Measurements from ENCODE around the gene PRRT4.

The PRRT4 gene

DNA sequence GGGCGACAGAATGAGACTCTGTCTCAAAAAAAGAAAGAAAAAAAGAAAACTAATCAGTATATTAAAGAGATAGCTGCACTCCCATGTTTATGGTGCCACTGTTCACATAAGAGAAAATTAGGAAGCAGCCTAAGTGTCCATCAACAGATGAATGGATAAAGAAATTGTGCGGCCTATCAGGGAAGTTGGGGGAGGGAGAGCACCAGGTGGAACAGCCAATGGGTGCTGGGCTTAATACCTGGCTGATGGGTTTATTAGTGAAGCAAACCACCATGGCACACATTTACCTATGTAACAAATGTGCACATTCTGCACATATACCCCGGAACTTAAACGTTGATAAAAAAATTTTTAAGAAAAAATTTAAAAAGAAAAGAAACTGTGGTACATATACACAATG is 9.0 kb upstream of the PRRT4 start:
- DNase-seq: no peak

DNA sequence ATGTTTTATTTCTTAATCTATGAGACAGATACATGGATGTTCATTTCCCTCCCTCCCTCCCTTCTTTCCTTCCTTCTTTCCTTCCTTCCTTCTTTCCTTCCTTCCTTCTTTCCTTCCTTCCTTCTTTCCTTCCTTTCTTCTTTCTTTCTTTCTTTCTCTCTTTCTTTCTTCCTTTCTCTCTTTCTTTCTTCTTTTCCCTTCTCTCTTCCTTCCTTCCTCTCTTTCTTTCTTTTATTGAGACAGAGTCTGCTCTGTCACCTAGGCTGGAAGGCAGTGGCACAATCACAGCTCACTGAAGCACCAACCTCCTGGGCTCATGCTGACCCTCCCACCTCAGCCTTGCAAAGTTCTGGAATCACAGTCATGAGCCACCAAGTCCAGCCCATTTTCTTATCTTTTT is 5.5 kb upstream of the PRRT4 start:
- no peak for DNase-seq

DNA sequence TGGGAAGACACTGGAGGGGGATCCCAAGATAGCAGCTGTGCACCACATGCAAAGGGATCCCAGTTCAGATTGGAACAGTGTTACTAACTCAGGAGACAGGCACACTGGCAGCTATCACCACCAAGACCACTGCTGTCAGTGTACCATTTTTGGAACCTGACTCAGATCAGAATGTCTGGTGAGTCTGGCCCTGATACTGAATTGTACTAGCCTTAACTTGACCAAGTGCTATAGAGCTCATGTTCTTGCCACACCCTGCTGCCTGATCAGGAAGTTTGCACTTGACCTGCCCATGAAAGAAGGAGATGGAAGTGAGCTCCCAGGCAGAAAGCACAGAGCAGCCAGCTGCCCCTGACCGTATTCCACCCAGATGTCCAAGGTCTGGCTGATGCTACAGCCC is 4.8 kb upstream of the PRRT4 start:
- DNase-seq: no peak

DNA sequence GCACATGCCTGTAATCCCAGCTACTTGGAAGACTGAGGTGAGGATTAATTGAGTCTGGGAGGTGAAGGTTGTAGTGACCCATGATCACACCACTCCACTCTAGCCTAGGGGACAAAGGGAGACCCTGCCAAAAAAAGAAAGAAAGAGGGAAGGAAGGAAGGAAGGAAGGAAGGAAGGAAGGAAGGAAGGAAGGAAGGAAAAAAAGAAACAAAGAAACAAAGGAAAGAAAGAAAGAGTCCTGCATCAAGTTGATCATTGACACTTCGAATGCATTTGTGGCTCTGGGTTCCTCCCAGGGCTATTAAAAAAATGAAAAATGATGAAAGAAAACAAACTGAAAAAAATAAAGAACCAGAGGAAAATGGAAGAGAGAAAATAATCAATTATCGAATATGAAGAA is 3.9 kb upstream of the PRRT4 start:
- no peak for DNase-seq

DNA sequence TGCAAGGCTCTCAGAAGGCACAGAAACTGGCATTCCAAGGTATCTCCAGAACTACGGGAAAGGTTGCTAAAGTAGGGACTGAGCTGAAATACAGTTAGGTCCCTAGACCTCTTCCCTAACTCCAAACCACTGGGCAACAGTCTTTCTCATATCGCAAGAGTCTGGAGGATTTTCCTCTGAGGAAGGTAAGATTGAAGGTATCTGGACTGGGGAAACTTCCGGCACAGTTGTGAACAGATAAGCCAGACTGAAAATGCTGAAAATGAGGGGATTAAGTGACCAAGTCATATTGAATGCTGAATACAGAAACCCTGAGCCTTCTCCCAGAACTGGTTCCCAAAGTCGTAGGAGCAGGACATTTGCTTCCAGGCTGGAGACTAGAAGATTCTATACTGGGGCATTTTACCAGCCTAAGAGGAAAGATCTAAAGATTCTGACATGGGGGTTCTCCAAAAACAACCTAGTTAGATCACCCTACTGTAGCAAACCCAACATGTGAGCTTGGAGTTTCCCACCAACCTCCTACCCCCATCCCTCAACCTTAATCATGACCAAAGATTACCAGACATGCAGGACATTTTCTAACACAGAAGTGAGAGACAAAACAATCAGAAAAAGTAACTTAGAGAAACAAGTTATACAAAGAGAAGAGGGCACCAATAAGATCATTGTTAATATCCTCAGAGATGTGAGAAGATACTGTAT is 2.8 kb upstream of the PRRT4 start:
- no peak for DNase-seq

DNA sequence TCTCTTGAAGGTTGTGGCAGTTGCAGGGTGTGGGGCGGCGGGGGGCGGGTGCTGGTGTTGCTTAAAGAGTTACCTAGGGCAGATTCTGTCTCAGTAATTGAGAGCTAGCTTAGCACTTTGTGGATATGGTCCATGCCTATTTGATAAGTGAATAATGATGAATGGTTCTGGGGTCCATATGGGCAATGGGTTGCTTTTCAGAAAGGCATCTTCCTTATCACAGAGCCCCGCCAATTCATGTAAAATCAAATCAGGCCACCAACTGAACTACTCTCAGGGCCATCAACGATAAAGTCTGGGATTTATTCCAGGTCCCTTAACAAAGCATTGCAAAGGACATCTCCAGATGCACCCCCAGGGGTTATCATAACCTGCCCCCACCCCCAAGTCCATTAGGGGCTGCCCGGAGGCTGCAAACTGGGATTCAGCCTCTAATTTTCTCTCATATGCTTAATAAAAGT is 1.8 kb upstream of the PRRT4 start:
- DNase-seq: no peak

DNA sequence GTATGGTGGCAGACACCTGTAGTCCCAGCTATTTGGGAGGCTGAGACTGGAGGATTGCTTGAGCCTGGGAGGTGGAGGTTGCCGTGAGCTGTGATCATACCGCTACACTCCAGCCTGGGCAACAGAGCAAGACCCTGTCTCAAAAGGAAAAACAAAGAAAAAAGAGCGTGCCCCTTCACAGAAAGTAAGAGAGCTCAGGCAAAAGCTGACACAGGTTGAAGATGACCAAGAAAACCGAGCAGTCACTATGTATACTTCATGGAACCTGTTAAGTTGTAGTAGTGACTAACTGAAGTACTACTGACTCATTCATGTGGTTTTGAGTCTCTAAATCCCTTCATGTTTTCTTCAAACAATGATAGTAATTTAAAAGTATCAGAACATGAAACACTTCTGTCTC is 1.2 kb upstream of the PRRT4 start:
- no peak for DNase-seq

DNA sequence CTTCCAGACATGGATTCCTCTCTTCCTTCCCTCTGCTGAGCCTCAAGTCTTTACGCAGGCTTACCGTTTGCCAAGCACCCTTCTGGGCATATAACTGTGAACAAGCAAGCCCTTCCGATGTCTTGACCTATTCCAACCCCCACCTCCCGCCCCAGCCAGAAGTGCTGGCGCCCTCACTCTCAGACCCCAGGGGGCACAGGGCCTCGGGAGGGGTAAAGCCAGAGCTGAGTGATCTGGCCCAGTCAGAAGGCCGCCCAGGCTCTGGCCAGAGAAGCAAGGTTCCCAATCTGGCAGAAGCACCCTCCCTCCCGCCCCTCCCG is 1.2 kb downstream of the PRRT4 start:
- DNase-seq: no peak

DNA sequence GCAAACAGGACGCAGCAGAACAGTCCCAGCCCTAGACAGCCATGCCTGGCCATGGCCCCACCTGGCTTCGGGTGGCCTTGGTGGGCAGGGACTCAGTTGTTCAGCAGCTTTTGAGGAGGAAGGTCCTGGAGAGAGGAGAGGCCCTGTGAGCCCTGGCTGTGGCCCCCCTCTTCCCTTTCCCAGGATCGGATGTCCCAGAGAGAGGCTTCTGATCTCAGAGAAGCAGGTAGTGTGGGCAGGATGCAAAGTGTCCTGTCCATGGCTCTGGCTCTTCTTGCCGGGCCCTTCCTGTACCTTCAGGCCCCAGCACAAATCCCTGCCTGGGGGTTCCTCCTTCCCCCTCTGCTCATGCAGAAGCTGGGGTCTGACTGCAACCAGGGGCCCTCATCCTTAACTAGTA is 1.6 kb downstream of the PRRT4 start:
- no peak for DNase-seq

DNA sequence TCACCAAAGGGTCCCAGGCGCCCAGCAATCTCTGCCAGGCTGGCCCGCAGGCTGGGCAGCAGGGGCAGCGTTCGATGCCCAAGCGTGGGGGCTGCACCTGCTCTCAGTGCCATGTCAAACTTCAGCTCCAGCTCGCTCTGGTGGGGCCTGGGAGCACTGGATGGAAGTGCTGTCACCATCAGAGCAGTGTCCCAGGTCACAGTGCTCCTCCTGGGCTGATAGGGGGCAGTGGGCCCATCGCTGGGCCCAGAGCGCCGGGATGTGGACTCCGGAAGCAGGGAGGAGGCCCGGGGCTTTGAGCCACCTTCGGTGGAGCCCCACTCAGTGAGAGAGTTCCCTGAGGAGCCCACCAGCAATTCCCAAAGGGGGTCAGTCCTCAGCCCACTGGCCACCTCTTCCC is 2.2 kb downstream of the PRRT4 start:
- DNase-seq: no peak

DNA sequence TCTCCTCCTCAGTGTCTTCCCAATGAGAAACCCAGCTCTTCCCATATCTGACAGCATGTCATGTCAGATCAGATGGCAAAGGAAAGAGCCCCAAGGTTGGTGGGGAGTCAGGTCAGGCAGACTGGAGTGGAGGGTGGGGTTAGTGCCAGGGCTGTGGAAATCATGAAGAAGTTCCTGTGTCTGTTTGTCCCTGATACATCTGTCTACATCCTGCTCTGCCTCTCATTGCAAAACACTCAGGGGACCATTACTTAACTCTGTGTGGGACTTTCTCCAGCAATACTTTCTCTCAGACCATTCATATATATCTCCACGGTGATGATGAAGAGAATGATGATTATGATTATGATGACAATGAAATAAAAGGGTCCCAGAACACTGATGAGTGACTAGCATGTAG is 3.3 kb downstream of the PRRT4 start:
- no peak for DNase-seq

DNA sequence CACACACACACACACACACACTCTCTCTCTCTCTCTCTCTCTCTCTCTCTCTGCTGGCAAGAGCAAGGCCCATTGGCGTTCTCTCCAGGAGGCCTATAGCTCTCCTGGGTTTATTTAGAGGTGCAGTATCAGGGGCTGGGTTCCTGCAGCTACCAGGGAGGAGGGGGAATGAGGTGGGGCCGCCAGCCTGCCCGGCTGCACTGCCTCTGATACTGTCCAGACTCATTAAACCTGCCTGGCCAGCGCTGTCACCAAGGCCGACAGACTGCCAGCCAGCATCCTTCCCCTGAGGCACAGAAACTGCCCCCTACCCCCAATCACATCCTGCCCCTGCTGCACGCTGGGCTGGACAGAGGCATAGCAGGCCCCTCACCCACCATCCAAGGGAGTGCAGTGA is 4.3 kb downstream of the PRRT4 start:
- DNase-seq: no peak

DNA sequence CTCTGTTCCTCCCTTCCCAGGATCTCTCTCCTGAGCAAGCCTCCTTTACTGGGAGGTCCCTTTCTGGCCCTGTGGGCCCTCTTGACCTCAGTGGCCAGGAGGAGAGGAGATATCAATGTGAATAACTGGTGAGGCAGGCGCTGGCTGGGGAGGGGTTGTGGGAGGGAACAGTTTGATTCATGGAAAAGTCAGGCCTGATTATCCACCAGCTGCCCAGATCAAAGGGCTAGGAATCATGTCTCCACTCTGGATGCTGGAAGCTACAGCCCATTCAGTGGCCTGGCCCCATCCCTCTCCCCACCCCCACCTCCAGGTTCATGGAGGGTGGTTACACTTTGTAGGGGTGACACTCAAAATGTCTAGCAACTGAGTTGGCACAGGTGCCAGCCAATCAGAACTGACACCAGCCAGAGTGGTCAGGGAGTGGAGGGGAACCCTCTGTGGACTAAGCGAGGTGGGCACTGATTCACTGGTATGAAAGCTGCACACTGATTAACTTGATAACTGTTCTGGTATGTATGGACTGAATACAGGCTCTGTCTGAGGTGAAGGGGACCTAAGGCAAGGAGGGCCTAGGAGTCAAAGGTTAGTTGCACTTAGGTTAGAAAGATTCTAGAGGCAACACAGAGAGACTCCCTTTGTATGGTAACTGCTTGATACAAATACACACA is 4.8 kb downstream of the PRRT4 start:
- no peak for DNase-seq

DNA sequence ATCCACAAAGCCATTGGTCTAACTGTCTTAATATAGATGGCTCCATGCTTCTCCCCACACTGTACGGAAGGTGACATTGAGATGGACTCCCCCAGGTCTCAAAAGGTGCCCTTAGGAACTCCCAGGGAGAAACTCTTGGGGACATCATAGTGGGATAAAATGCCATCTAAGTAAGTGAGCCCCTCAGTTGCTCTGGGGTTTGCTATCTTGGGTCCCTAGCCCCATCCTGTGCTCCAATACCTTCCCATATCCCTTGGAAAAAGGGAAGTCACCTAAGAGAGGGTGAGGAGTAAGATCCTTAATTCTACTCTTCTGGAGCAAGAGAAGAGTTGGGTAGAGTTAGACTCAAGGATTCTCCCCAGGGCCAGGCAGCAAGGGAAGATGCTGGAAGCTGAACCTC is 7.9 kb downstream of the PRRT4 start:
- no peak for DNase-seq

DNA sequence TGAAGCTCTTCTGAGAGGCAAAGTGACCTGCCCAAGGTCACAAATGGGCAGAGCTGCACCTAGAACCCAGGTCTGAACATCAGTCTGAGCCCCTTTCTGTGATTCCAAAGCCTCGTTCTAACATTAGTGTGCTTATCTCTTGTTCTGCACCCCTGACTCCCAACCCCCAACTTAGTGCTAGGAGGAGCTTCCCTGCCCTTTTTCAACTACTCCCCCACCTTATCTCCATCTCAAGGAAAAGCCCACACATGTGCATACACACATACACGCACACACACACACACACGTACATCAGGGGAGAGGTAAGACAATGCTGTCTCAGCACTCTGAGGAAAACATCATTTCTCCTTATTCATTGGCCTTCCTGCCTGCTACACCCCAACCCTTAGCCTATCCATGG is 8.3 kb downstream of the PRRT4 start:
- DNase-seq: no peak

DNA sequence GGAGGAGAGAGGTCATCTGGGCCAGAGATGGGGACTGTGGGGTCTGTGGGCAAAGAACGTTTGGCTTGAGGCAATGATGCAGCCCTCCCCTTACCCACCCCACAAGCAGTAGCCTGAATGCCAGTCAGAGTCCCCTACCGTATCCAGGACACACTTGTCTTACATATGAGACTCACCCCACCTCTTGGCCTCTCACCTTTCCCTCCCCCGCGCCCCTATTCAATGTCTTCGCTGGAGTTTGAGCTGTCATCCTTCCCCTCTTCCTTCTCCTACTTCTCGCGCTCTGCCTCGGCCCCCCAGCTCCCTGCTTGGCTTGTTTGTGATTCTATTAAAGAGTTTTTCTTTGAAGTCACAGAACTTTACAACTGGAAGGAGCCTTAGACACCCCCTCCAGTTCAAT is 8.9 kb downstream of the PRRT4 start:
- DNase-seq: no peak

DNA sequence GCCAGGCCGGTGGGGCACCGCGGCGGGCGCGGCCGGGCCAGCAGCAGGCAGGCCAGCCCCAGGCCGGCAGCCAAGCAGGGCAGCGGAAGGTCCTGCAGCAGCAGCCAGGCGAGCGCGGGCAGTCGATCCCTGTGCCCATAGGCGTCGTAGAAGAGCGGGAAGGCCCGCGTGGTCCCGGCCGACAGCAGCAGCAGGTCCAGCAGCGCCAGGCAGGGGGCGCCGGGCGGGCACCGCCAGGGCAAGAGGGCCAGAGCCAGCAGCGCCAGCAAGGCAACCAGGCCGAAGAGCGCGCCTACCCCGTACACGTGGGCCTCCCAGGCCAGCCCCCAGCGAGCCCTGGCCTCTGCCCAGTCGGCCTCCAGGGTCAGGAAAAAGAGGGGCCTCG is 9.3 kb downstream of the PRRT4 start:
- DNase-seq: no peak

DNA sequence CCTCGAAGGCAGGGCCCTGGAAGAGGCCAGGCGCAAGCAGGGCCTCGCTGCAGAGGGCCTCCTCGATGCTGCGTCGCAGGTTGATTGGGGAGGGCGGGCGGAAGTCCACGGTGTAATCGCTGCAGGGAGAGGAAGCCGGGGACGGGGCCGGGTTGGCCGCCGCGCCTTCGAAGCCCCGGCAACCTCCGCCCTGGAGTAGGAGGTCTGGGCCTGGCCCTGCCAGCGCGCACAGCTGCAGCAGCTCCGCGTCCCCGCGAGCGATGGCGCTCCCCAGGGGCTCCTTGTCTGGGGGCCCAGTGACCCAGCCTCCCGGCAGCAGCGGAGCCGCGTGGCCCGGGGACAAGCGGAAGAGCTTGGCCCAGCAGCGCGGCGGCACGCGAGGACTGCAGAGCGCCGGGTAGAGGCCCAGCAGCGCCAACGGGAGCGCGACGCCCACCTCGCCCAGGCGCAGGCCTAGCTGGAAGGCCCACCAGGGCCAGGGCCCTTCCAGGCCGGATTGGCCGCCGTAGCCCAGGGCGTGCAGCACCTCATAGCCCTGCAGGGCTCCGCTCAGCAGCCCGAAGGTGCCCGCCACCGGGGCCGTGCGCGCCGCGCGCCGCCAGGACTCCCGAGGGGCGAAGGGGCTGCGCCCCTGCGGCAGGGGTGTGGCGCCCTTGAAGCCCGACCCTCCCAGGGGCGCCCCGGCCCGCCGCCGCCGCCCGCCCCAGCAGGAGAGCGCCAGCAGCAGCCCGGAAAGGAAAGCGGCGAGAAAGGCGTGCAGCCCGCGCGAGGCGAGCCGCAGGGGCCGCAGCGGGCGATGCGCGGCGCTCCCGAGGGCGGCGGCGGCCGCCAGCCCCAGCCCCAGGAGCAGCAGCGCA is 10.0 kb downstream of the PRRT4 start:
- DNase-seq: no peak

DNA sequence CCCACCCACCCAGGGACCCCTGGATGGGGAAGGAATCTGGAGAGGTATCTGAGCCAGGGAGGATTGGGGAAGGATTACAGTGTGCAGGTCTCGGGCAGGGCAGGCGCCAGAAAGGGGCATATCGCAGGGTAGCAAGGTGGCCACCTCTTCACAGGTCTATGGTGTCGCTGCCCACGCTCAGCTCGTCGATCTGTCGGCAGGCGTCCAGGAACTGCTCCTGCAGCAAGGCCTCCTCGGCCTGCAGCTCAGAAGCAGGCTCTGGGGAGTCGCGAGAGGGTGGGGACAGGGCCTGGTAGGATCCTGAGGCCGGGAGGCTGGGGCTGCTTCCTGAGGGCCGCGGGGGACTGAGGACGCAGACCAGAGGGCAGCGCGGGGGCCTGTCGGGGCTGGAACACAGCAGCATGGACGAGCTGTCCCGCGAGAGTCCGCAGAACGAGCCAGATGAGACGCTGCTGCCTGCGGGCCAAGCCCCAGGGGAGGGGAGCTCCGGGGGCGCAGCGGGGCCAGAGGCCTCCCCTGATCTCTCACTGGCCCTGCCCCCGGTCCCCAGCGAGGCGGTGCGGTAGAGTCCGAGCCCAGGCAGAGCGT is 10.7 kb downstream of the PRRT4 start:
- no peak for DNase-seq

DNA sequence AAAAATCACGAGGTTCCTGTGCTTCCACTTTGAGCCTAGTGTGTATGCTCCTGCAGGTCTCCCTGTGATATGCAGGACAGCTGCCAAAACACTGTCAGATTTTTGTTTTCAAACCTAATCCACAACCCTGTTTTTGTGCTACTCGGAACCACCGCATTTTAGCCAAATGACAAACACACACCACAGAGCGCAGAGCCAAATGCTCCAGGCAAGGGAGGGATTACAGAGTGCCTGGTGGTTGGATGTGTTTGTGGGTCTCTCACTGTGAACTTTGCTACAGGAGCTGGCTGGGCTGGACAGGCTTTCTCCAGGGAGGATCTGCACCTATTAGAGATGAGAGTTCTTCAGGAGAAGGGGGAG is 12.0 kb downstream of the PRRT4 start:
- DNase-seq: no peak

DNA sequence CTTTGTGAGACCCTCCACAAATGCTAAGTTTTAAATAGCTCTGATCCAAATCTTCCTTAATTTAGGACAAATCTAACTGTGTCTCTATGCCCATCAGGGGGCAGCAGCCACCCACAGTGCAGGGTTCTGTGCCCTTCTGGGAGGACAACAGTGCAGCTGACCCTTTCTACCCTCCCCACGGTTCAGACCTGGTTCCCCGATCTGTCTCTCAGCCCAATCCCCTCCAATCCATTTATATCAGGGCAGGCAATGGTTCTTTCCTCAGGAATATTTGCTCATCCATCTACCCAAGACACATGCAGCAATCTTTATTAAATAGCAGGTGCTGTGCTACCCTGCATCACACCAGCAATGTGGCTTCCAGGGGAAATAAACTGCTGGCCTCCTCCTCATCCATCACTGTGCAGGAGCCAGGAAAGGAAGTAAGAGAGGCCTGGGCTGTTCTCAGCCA is 13.8 kb downstream of the PRRT4 start:
- DNase-seq: peak; percentile 39

DNA sequence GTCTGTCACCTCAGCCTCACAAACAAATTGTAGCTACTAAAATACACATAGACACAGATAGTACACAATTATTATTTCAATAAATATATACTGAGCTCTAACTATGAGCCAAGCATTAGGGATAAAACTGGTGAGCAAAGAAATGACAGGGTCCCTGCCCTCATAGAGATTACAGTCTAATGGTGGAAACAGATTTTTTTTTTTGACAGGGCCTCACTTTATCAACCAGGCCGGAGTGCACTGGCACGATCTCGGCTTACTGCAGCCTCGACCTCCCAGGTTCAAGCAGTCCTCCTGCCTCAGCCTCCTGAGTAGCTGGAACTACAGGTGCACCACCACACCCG is 17.1 kb downstream of the PRRT4 start:
- no peak for DNase-seq

DNA sequence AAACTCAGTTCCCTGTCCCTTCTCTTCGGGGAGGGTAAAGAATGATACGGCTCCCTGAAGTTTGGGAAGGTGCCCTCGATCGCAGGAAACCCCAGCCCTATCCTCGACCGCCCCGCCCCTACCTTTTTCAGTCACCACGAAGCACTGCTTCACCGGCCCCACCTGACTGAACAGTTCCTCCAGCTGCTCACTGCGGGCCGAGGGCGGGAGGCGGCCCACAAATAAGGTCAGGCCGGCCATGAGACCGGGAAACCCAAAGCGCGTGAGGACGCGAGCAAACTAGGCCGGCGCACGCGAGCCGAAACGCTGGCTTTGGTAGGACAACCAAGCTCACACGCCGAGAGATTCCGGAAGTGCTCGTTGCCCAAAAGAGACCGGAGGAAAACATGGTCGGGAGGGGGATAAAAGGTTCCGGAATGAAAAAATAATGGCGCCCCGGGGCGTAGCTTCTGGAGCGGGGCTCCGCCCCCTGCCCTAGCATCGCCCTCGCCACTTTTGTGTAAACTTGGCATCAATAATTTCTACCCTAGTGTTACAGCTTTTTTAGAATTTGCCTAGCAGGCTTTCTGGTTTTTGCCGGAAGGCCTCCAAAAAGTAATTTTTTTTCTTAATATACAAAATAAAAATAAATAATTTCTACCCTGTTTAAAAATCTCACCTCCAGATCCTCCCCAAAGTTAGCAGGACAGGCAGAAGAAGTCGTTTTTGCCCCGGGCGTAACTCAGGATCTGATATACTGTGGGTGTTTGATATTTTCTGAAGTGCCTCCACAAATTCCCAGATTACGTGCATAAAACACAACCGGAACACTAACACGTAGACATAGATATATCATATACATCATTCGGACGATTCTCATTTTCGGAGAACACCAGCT is 17.7 kb downstream of the PRRT4 start, which contains the start of gene RBM28:
RBM28 (minus strand) TSS at position 355 of the 877 bp plus-strand sequence; CDS start at position 240, 115 bp downstream.
- peak; percentile 86 for DNase-seq
